HCT116 (cell line): ENCODE measurements around the gene XKR7. TPM values are rescaled to one million over a fixed set of nuclear protein-coding genes. Genes with fewer than 3 reads are reported as not detected.

Experiments used
- ATAC-seq: fragments of 200-7000 bp; cut with Tn5 transposase; 2 replicates; pipeline ENCODE4 v1.9.1; 2020; ENCODE audit warnings: mild to moderate bottlenecking, moderate library complexity
- BruUV-seq: library from RNA; stranded (reverse); fragments of 400-500 nt; replicated peaks from 2 replicates; lab custom pipeline; 2021; lab: Mats Ljungman, UMichigan
- CTCF ChIA-PET: fragments of 300-600 bp; sonication (Branson Sonifier 250); formaldehyde crosslinking; loops from one replicate; lab custom pipeline; 2021; ENCODE audit warnings: antibody characterized with exemption; lab: Charles Lee
- POLR2A ChIA-PET: fragments of 300-600, 350-600 bp; sonication (Branson Sonifier 250); formaldehyde crosslinking; loops from one replicate; lab custom pipeline; 2021; ENCODE audit warnings: antibody characterized with exemption; lab: Charles Lee
- RAD21 ChIA-PET, 2 experiments: fragments of 300-600 bp; sonication (Branson Sonifier 250); formaldehyde crosslinking; loops; one replicate each; lab custom pipeline; 2023; ENCODE audit warnings: low total read pairs in 2 of 2; ENCODE audit not compliant: uncharacterized antibody in 2 of 2, unreplicated experiment in 2 of 2, low non-redundant PET in 1 of 2; lab: Charles Lee
- DNase-seq: peaks from one replicate; pipeline ENCODE4 v3.0.0-alpha.2; 2010; ENCODE audit warnings: low read depth, low spot score
- H2AFZ ChIP-seq: fragments of 200-600 bp; shearing (Covaris generic), sonication (generic); 2 replicates; pipeline ENCODE4 v1.6.1; 2017; ENCODE audit warnings: low read depth, mixed run types, mixed read lengths, antibody characterized with exemption, low read length; ENCODE audit not compliant: poor library complexity, severe bottlenecking
- H3K27ac ChIP-seq: 2 replicates; pipeline ENCODE4 v1.5.1; 2012; ENCODE audit warnings: low read depth, low read length
- H3K27me3 ChIP-seq: fragments of 200-600 bp; sonication (generic); 2 replicates; pipeline ENCODE4 v1.6.1; 2016; ENCODE audit warnings: mixed run types, low read length, mixed read lengths; ENCODE audit not compliant: insufficient read depth
- H3K36me3 ChIP-seq, 2 experiments: fragments of 200-500 bp in 1 of 2; fragments of 200-600 bp in 1 of 2; sonication (Bioruptor generic) in 1 of 2; sonication (generic) in 1 of 2; 2 replicates each; pipeline versions ENCODE4 v1.5.1 to v1.6.1; 2014 to 2016; ENCODE audit warnings: low read length in 2 of 2, inconsistent platforms in 1 of 2, mixed read lengths in 1 of 2, mixed run types in 1 of 2; ENCODE audit not compliant: insufficient read depth in 2 of 2, control insufficient read depth in 1 of 2
- H3K4me1 ChIP-seq, 2 experiments: fragments of 200-600 bp in 1 of 2; sonication (generic) in 1 of 2; 2 replicates each; pipeline versions ENCODE4 v1.5.1 to v1.6.1; 2012 to 2017; ENCODE audit warnings: low read length in 2 of 2, inconsistent platforms in 1 of 2, mild to moderate bottlenecking in 1 of 2, mixed read lengths in 1 of 2, mixed run types in 1 of 2, moderate library complexity in 1 of 2; ENCODE audit not compliant: insufficient read depth in 2 of 2, control insufficient read depth in 1 of 2
- H3K4me2 ChIP-seq: fragments of 200-600 bp; sonication (generic); 2 replicates; pipeline ENCODE4 v1.6.1; 2017; ENCODE audit warnings: mixed run types, low read length, mixed read lengths
- H3K4me3 ChIP-seq, 2 experiments: fragments of 200-600 bp in 1 of 2; sonication (generic) in 1 of 2; replicated peaks in 1 of 2; 2 replicates each; pipeline ENCODE4 v1.5.1; 2011 to 2016; ENCODE audit warnings: low read length in 2 of 2, control low read depth in 1 of 2, low read depth in 1 of 2, mild to moderate bottlenecking in 1 of 2, mixed read lengths in 1 of 2, mixed run types in 1 of 2
- H3K79me2 ChIP-seq: fragments of 200-600 bp; sonication (generic); 2 replicates; pipeline ENCODE4 v1.6.1; 2017; ENCODE audit warnings: mild to moderate bottlenecking, mixed run types, low read length, moderate library complexity, mixed read lengths; ENCODE audit not compliant: insufficient read depth
- H3K9ac ChIP-seq: fragments of 200-600 bp; sonication (generic); 2 replicates; pipeline ENCODE4 v1.6.1; 2016; ENCODE audit warnings: low read length, mixed read lengths
- H3K9me2 ChIP-seq: fragments of 200-600 bp; sonication (generic), shearing (Covaris generic); 2 replicates; pipeline ENCODE4 v1.6.1; 2017; ENCODE audit warnings: mixed run types, mild to moderate bottlenecking, moderate library complexity; ENCODE audit not compliant: insufficient read depth
- H3K9me3 ChIP-seq, 2 experiments: fragments of 200-500 bp in 1 of 2; fragments of 200-600 bp in 1 of 2; sonication (Bioruptor generic) in 1 of 2; sonication (generic) in 1 of 2; 2 replicates each; pipeline ENCODE4 v1.6.1; 2014 to 2017; ENCODE audit warnings: low read length in 2 of 2, mixed read lengths in 2 of 2, inconsistent platforms in 1 of 2, low read depth in 1 of 2, mild to moderate bottlenecking in 1 of 2, mixed run types in 1 of 2, moderate library complexity in 1 of 2; ENCODE audit not compliant: control insufficient read depth in 1 of 2, insufficient read depth in 1 of 2
- H4K20me1 ChIP-seq: fragments of 200-600 bp; sonication (generic), shearing (Covaris generic); 2 replicates; pipeline ENCODE4 v1.6.1; 2017; ENCODE audit warnings: mixed run types, mild to moderate bottlenecking, moderate library complexity; ENCODE audit not compliant: insufficient read depth
- CBX3 ChIP-seq: IDR thresholded peaks from 2 replicates; pipeline ENCODE4 v1.6.1; 2012; ENCODE audit warnings: low read depth
- CEBPB ChIP-seq: IDR thresholded peaks from 2 replicates; pipeline ENCODE4 v1.6.1; 2012; ENCODE audit warnings: low read depth
- EZH2phosphoT487 ChIP-seq: fragments of 200-600 bp; IDR thresholded peaks from 2 replicates; pipeline ENCODE4 v1.6.1; 2018; ENCODE audit warnings: antibody characterized with exemption, borderline replicate concordance
- RAD21 ChIP-seq: IDR thresholded peaks from 2 replicates; pipeline ENCODE4 v1.6.1; 2012; ENCODE audit warnings: low read depth, mild to moderate bottlenecking
- ZFX ChIP-seq: fragments of 450-650 bp; IDR thresholded peaks from 2 replicates; pipeline ENCODE4 v1.6.1; 2017
- intact Hi-C: fragments of 100-400 bp; cut with micrococcal nuclease; formaldehyde crosslinking; loops from 2 replicates; pipeline ENCODE4 v1.10.0; 2022
- total RNA-seq: library from RNA; stranded (reverse); gene quantifications from one replicate; pipeline ENCODE4 v1.2.1, GENCODE V29; 2021; ENCODE audit not compliant: unreplicated experiment
- TF ChIP-seq, protein P1 (sequence below), 3 experiments: fragments of 200-600 bp in 1 of 3; sonication (generic) in 1 of 3; IDR thresholded peaks in 2 of 3; conservative IDR thresholded peaks in 1 of 3; 2 replicates each; pipeline ENCODE4 v1.5.1; 2012 to 2017; ENCODE audit warnings: low read depth in 2 of 3, low read length in 2 of 3, antibody characterized with exemption in 1 of 3, borderline replicate concordance in 1 of 3, control low read depth in 1 of 3, mild to moderate bottlenecking in 1 of 3, mixed read lengths in 1 of 3, mixed run types in 1 of 3, moderate library complexity in 1 of 3; ENCODE audit not compliant: insufficient read depth in 1 of 3

The XKR7 gene
- total RNA-seq, 1 experiment from 2014 or later: not detected

DNA sequence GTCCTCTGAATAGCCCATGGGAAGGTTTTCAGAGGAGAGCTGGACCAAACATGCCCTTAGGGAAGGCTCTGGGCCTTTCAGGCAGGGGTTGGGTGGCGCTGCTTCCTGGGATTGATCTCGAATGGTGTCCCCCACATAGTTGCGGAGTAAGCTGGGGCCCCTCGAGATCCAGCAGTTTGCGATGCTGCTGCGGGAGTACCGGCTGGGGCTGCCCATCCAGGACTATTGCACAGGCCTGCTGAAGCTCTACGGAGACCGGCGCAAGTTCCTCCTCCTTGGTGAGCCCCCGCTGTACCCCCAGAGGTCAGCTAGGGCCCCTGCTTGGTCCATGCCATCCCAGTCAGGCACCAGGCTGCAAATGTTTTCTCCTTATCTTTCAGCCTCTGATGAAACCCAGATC, 61.6 kb downstream of the XKR7 start:
- H3K4me1 ChIP-seq: peaks cover 4 to 6% of the 10 kb centered on the region in 2 experiments; a peak in 2 of 4 replicates
- no peak overlapping the region for H3K4me2 ChIP-seq
- no peaks in the 10 kb centered on the region for H4K20me1 ChIP-seq
- no peak for TF ChIP-seq EZH2phosphoT487
- no peak for TF ChIP-seq CEBPB
- no peak for TF ChIP-seq ZFX
- TF ChIP-seq, all 23 proteins: peak for 0
- ChIA-PET RAD21 (no interaction called here), POLR2A (interaction anchor here (1.1 kb wide), 1 partner anchor 12 kb away, joined by 3 read pairs; no protein-coding TSS in a partner anchor), CTCF (interaction anchor here (1.4 to 4.3 kb wide), 6 partner anchors 12 to 183 kb away, joined by 3 to 36 read pairs (median 10); no protein-coding TSS in a partner anchor)
- H3K4me3 ChIP-seq: no peak overlapping the region
- no peak overlapping the region for H2AFZ ChIP-seq
- no peaks in the 10 kb centered on the region for H3K36me3 ChIP-seq
- no peaks in the 10 kb centered on the region for H3K79me2 ChIP-seq
- H3K27me3 ChIP-seq: peaks cover 10% of the 10 kb centered on the region
- H3K9ac ChIP-seq: no peak overlapping the region
- no peaks in the 10 kb centered on the region for H3K9me3 ChIP-seq
- no peaks in the 10 kb centered on the region for H3K9me2 ChIP-seq
- no peak for ATAC-seq
- no peak for DNase-seq
- BruUV-seq: no TSS peak
- intact Hi-C loops: no loop called here
- no peak overlapping the region for H3K27ac ChIP-seq

DNA sequence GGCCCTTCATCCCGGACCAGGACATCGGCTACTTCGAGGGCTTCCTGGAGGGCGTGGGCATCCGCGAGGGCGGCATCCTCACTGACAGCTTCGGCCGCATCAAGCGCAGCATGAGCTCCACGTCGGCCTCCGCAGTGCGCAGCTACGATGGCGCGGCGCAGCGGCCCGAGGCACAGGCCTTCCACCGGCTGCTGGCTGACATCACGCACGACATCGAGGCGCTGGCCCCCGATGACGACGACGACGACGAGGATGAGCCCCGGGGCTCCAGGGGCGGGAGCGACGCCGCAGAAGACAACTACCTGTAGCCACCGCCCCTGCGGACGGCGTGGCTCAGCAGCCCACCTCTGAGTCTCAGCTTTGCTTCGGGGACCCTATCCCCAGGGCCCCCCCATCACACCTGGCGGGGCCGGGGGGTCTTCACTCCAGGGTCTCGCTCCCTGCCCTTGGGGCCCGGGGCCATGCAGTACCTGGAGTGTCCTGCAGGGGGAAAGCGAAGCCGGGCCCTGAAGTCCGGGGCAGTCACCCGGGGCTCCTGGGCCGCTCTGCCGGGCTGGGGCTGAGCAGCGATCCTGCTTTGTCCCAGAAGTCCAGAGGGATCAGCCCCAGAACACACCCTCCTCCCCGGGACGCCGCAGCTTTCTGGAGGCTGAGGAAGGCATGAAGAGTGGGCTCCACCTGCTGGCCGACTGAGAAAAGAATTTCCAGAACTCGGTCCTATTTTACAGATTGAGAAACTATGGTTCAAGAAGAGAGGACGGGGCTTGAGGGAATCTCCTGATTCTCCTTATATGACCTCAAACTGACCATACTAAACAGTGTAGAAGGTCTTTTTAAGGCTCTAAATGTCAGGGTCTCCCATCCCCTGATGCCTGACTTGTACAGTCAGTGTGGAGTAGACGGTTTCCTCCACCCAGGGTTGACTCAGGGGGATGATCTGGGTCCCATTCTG, 63.3 kb downstream of the XKR7 start:
- Histone ChIP-seq H3K27me3 (peaks cover 25% of the 10 kb centered on the region), H3K9ac (no peak overlapping the region), H3K4me2 (peak overlapping the region; percentile 37), H4K20me1 (no peaks in the 10 kb centered on the region), H3K36me3 (no peaks in the 10 kb centered on the region), H3K27ac (no peak overlapping the region), H3K9me2 (no peaks in the 10 kb centered on the region), H3K9me3 (no peaks in the 10 kb centered on the region), H3K79me2 (no peaks in the 10 kb centered on the region), H3K4me3 (no peak overlapping the region), H2AFZ (peak overlapping the region; percentile 17), H3K4me1 (peaks cover 4 to 6% of the 10 kb centered on the region in 2 experiments; a peak in 2 of 4 replicates)
- TF ChIP-seq RAD21: peak; percentile 89
- TF ChIP-seq CBX3: no peak
- TF ChIP-seq, protein P1, sequence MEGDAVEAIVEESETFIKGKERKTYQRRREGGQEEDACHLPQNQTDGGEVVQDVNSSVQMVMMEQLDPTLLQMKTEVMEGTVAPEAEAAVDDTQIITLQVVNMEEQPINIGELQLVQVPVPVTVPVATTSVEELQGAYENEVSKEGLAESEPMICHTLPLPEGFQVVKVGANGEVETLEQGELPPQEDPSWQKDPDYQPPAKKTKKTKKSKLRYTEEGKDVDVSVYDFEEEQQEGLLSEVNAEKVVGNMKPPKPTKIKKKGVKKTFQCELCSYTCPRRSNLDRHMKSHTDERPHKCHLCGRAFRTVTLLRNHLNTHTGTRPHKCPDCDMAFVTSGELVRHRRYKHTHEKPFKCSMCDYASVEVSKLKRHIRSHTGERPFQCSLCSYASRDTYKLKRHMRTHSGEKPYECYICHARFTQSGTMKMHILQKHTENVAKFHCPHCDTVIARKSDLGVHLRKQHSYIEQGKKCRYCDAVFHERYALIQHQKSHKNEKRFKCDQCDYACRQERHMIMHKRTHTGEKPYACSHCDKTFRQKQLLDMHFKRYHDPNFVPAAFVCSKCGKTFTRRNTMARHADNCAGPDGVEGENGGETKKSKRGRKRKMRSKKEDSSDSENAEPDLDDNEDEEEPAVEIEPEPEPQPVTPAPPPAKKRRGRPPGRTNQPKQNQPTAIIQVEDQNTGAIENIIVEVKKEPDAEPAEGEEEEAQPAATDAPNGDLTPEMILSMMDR (IDR thresholded peaks at IDR 0.05 in 2 of 3, conservative IDR thresholded peaks at IDR 0.05 in 1 of 3; ENCODE audit: borderline replicate concordance in 1 of 3, insufficient read depth in 1 of 3, low read depth in 2 of 3, low read length in 2 of 3): peak; percentile 92 to 99 (median 95)
- no TSS peak for BruUV-seq
- ChIA-PET CTCF (interaction anchor here (1.0 to 4.3 kb wide), 12 partner anchors 11 to 208 kb away, joined by 3 to 36 read pairs (median 6); no protein-coding TSS in a partner anchor), RAD21 (no interaction called here), POLR2A (no interaction called here)
- intact Hi-C loops: loop anchor here (1.0 kb wide), 2 partner anchors 179 to 209 kb away; no protein-coding TSS in a partner anchor
- peak; percentile 99 for ATAC-seq
- peak; percentile 84 for DNase-seq
